SK-N-SH treated with all-trans-retinoic acid at 6 μM for 48 hours (cell line): Measurements from ENCODE around the gene CEACAM18.

Experiments
- ATAC-seq: fragments of 200-7000 bp; cut with Tn5 transposase; 3 replicates; pipeline ENCODE4 v1.9.1; 2020; ENCODE audit warnings: mild to moderate bottlenecking, moderate library complexity
- ARNTL ChIP-seq: fragments of 450-650 bp; formaldehyde crosslinking; IDR thresholded peaks from 2 replicates; pipeline ENCODE4 v1.5.0; 2020; ENCODE audit warnings: low read depth, mild to moderate bottlenecking, moderate library complexity, borderline replicate concordance
- BACH2 ChIP-seq: fragments of 250-450 bp; sonication (Bioruptor Pico); IDR thresholded peaks from 2 replicates; pipeline ENCODE4 v1.9.0; 2021; ENCODE audit warnings: mild to moderate bottlenecking, borderline replicate concordance
- CSDC2 ChIP-seq: fragments of 250-450 bp; sonication (Bioruptor Pico); IDR thresholded peaks from 2 replicates; pipeline ENCODE4 v1.5.0; 2020; ENCODE audit warnings: mild to moderate bottlenecking, moderate library complexity
- GLIS3 ChIP-seq: fragments of 250-450 bp; sonication (Bioruptor Pico); IDR thresholded peaks from 2 replicates; pipeline ENCODE4 v1.5.0; 2020; ENCODE audit warnings: mild to moderate bottlenecking, moderate library complexity
- ISL1 ChIP-seq: fragments of 250-450 bp; sonication (Bioruptor Pico); IDR thresholded peaks from 2 replicates; pipeline ENCODE4 v2.1.2; 2022; ENCODE audit warnings: mild to moderate bottlenecking, moderate library complexity
- OSR1 ChIP-seq: fragments of 250-450 bp; sonication (Bioruptor Pico); IDR thresholded peaks from 2 replicates; pipeline ENCODE4 v1.8.0; 2022; ENCODE audit warnings: moderate library complexity, mild to moderate bottlenecking, inconsistent platforms
- POU6F1 ChIP-seq: fragments of 250-450 bp; sonication (Bioruptor Pico); IDR thresholded peaks from 2 replicates; pipeline ENCODE4 v1.8.0; 2021; ENCODE audit warnings: low read depth, mild to moderate bottlenecking, moderate library complexity, borderline replicate concordance
- RARB ChIP-seq: fragments of 250-450 bp; sonication (Bioruptor Pico); IDR thresholded peaks from 2 replicates; pipeline ENCODE4 v1.8.0; 2021; ENCODE audit warnings: mild to moderate bottlenecking, moderate library complexity
- SNAI2 ChIP-seq: fragments of 250-450 bp; sonication (Bioruptor Pico); IDR thresholded peaks from 2 replicates; pipeline ENCODE4 v1.5.0; 2020; ENCODE audit warnings: mild to moderate bottlenecking, moderate library complexity
- TCF4 ChIP-seq: fragments of 250-450 bp; sonication (Bioruptor Pico); IDR thresholded peaks from 2 replicates; pipeline ENCODE4 v1.8.0; 2021; ENCODE audit warnings: mild to moderate bottlenecking, moderate library complexity, borderline replicate concordance
- TOX ChIP-seq: fragments of 250-450 bp; sonication (Bioruptor Pico); IDR thresholded peaks from 2 replicates; pipeline ENCODE4 v1.8.0; 2021; ENCODE audit warnings: mild to moderate bottlenecking, moderate library complexity, borderline replicate concordance
- TSHZ2 ChIP-seq: fragments of 250-450 bp; sonication (Bioruptor Pico); IDR thresholded peaks from 2 replicates; pipeline ENCODE4 v1.5.0; 2020; ENCODE audit warnings: mild to moderate bottlenecking, moderate library complexity
- ZC3H10 ChIP-seq: fragments of 250-450 bp; sonication (Bioruptor Pico); IDR thresholded peaks from 2 replicates; pipeline ENCODE4 v1.5.1; 2021; ENCODE audit warnings: mild to moderate bottlenecking, moderate library complexity
- ZFP3 ChIP-seq: fragments of 250-450 bp; sonication (Bioruptor Pico); IDR thresholded peaks from 2 replicates; pipeline ENCODE4 v1.5.0; 2020; ENCODE audit warnings: mild to moderate bottlenecking, moderate library complexity
- ZFP30 ChIP-seq: fragments of 450-650 bp; formaldehyde crosslinking; IDR thresholded peaks from 2 replicates; pipeline ENCODE4 v1.5.0; 2022; ENCODE audit warnings: mild to moderate bottlenecking, moderate library complexity
- ZNF565 ChIP-seq: fragments of 450-650 bp; formaldehyde crosslinking; conservative IDR thresholded peaks from 2 replicates; pipeline ENCODE4 v1.5.0; 2020; ENCODE audit warnings: low read depth, mild to moderate bottlenecking, moderate library complexity
- ZNF70 ChIP-seq: fragments of 450-650 bp; formaldehyde crosslinking; IDR thresholded peaks from 2 replicates; pipeline ENCODE4 v1.5.0; 2020; ENCODE audit warnings: mild to moderate bottlenecking, moderate library complexity
- ZNF8 ChIP-seq: fragments of 450-650 bp; formaldehyde crosslinking; IDR thresholded peaks from 2 replicates; pipeline ENCODE4 v1.5.0; 2020; ENCODE audit warnings: mild to moderate bottlenecking, moderate library complexity
- TF ChIP-seq, protein P1 (sequence below): fragments of 250-450 bp; sonication (Bioruptor Pico); IDR thresholded peaks from 2 replicates; pipeline ENCODE4 v1.8.0; 2020; ENCODE audit warnings: mild to moderate bottlenecking, moderate library complexity, borderline replicate concordance
- TF ChIP-seq, protein P2 (sequence below): fragments of 250-450 bp; sonication (Bioruptor Pico); IDR thresholded peaks from 2 replicates; pipeline ENCODE4 v1.5.1; 2020; ENCODE audit warnings: low read depth, mild to moderate bottlenecking, moderate library complexity
- TF ChIP-seq, protein P3 (sequence below): fragments of 250-450 bp; sonication (Bioruptor Pico); IDR thresholded peaks from 2 replicates; pipeline ENCODE4 v1.5.1; 2021; ENCODE audit warnings: mild to moderate bottlenecking, moderate library complexity

The CEACAM18 gene

DNA sequence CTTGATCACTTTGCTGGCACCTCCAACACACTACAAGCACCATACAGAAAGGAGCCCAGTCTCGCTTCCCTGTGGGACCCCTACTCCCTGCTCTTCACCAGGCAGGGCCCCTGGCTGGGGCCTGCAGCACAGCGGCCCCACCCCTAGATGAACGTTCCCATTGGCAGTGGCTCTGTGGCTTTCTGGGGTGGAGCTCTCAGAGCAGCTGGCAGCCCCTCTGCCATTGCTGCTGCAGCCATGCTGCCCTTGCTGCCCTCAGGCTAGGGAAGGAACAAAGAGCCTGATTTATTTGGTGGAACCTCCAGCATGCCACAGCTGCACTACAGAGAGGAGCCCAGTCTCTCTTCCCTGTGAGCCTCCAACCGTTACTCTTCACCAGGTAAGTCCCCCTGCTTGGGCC lies 47.3 kb downstream of the CEACAM18 start:
- ATAC-seq: no peak
- TF ChIP-seq POU6F1 (no peak), ZNF70 (CRISPR knock-in tag) (no peak), ZNF8 (CRISPR knock-in tag) (no peak), ZFP30 (CRISPR knock-in tag) (no peak), BACH2 (CRISPR knock-in tag) (no peak), ZC3H10 (CRISPR knock-in tag) (no peak), GLIS3 (CRISPR knock-in tag) (no peak), OSR1 (CRISPR knock-in tag) (no peak), ZNF565 (CRISPR knock-in tag) (no peak), TOX (no peak), TSHZ2 (CRISPR knock-in tag) (no peak), CSDC2 (CRISPR knock-in tag) (no peak), RARB (CRISPR knock-in tag) (no peak), TCF4 (CRISPR knock-in tag) (no peak), ISL1 (no peak)
- TF ChIP-seq, protein P1, sequence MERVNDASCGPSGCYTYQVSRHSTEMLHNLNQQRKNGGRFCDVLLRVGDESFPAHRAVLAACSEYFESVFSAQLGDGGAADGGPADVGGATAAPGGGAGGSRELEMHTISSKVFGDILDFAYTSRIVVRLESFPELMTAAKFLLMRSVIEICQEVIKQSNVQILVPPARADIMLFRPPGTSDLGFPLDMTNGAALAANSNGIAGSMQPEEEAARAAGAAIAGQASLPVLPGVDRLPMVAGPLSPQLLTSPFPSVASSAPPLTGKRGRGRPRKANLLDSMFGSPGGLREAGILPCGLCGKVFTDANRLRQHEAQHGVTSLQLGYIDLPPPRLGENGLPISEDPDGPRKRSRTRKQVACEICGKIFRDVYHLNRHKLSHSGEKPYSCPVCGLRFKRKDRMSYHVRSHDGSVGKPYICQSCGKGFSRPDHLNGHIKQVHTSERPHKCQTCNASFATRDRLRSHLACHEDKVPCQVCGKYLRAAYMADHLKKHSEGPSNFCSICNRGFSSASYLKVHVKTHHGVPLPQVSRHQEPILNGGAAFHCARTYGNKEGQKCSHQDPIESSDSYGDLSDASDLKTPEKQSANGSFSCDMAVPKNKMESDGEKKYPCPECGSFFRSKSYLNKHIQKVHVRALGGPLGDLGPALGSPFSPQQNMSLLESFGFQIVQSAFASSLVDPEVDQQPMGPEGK (CRISPR knock-in tag): no peak
- TF ChIP-seq, protein P2, sequence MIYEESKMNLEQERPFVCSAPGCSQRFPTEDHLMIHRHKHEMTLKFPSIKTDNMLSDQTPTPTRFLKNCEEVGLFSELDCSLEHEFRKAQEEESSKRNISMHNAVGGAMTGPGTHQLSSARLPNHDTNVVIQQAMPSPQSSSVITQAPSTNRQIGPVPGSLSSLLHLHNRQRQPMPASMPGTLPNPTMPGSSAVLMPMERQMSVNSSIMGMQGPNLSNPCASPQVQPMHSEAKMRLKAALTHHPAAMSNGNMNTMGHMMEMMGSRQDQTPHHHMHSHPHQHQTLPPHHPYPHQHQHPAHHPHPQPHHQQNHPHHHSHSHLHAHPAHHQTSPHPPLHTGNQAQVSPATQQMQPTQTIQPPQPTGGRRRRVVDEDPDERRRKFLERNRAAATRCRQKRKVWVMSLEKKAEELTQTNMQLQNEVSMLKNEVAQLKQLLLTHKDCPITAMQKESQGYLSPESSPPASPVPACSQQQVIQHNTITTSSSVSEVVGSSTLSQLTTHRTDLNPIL (CRISPR knock-in tag): no peak

- no peak for ATAC-seq
Observed at GRCh38 chr19:51529301-51529700, 51.0 kb downstream of the CEACAM18 start.

More at GRCh38 chr19:51529301-51529700, 51.0 kb downstream of the CEACAM18 start:
- TF ChIP-seq ZC3H10 (CRISPR knock-in tag): no peak
- TF ChIP-seq, protein P1 (CRISPR knock-in tag): no peak
- TF ChIP-seq CSDC2 (CRISPR knock-in tag): no peak
- TF ChIP-seq, protein P3, sequence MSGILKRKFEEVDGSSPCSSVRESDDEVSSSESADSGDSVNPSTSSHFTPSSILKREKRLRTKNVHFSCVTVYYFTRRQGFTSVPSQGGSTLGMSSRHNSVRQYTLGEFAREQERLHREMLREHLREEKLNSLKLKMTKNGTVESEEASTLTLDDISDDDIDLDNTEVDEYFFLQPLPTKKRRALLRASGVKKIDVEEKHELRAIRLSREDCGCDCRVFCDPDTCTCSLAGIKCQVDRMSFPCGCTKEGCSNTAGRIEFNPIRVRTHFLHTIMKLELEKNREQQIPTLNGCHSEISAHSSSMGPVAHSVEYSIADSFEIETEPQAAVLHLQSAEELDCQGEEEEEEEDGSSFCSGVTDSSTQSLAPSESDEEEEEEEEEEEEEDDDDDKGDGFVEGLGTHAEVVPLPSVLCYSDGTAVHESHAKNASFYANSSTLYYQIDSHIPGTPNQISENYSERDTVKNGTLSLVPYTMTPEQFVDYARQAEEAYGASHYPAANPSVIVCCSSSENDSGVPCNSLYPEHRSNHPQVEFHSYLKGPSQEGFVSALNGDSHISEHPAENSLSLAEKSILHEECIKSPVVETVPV (CRISPR knock-in tag): no peak
- TF ChIP-seq TCF4 (CRISPR knock-in tag): no peak
- no peak for TF ChIP-seq TOX
- no peak for TF ChIP-seq ZFP3 (CRISPR knock-in tag)
- TF ChIP-seq ARNTL: no peak
- TF ChIP-seq SNAI2 (CRISPR knock-in tag): no peak
- TF ChIP-seq, protein P2 (CRISPR knock-in tag): no peak
- no peak for TF ChIP-seq ZNF70 (CRISPR knock-in tag)
- TF ChIP-seq BACH2 (CRISPR knock-in tag): no peak
